ENCODE data around the gene GATA2. TPM values are rescaled to one million over a fixed set of nuclear protein-coding genes. Genes with fewer than 3 reads are reported as not detected.

Gene GATA2
- polyA plus RNA-seq, 3 donors: 0.07 to 0.36 TPM; not detected in 1

GRCh38 chr3:128461731-128462130 is 31.3 kb downstream of the GATA2 start:
- no peak for DNase-seq
- 80% methylated on average over 12 of the region's 12 CpGs for WGBS (ENCODE audit: insufficient coverage)
- Histone ChIP-seq H3K4me3 (replicated peaks in 1 of 3; ENCODE audit: low read depth in 2 of 3, low read length in 3 of 3) (no peak overlapping the region), H3K4me1 (ENCODE audit: control insufficient read depth in 1 of 2, insufficient read depth in 2 of 2, low read length in 2 of 2) (no peaks in the 10 kb centered on the region), H3K9me3 (replicated peaks in 1 of 2; ENCODE audit: control insufficient read depth in 1 of 2, insufficient read depth in 1 of 2, low read length in 2 of 2) (no peaks in the 10 kb centered on the region), H2AFZ (ENCODE audit: insufficient read depth, low read depth, low read length, poor library complexity, severe bottlenecking) (no peak overlapping the region), H3K27ac (ENCODE audit: low read depth in 1 of 2, low read length in 2 of 2) (no peak overlapping the region), H4K20me1 (ENCODE audit: insufficient read depth, low read length) (no peaks in the 10 kb centered on the region), H3K4me2 (replicated peaks; ENCODE audit: extremely low read depth, low read length, poor library complexity, severe bottlenecking) (no peak overlapping the region), H3K9ac (ENCODE audit: insufficient read depth, low read length, poor library complexity, severe bottlenecking) (no peak overlapping the region), H3K27me3 (ENCODE audit: control insufficient read depth in 2 of 2, insufficient read depth in 2 of 2, low read length in 2 of 2) (no peaks in the 10 kb centered on the region), H3K79me2 (ENCODE audit: insufficient read depth, low read length) (no peaks in the 10 kb centered on the region), H3K36me3 (replicated peaks in 1 of 2; ENCODE audit: control insufficient read depth in 1 of 2, insufficient read depth in 2 of 2, low read length in 2 of 2) (no peaks in the 10 kb centered on the region)
- peaks cover 7 to 31% (median 15%) of the 10 kb centered on the region in 3 donors for H3K27me3 Mint-ChIP-seq (ENCODE audit: low read depth in 3 of 3)
- H3K9me3 Mint-ChIP-seq: no peaks in the 10 kb centered on the region
- H3K4me3 Mint-ChIP-seq: no peak overlapping the region
- TF ChIP-seq CTCF (IDR thresholded peaks at IDR 0.05): no peak
- H3K36me3 Mint-ChIP-seq: no peaks in the 10 kb centered on the region
- intact Hi-C loops (cut with micrococcal nuclease): no loop called here
- H3K4me1 Mint-ChIP-seq: no peaks in the 10 kb centered on the region
- no peak overlapping the region for H3K27ac Mint-ChIP-seq

- H3K4me1 ChIP-seq (ENCODE audit: control insufficient read depth in 1 of 2, insufficient read depth in 2 of 2, low read length in 2 of 2): no peaks in the 10 kb centered on the region
- DNase-seq: no peak
- no peak overlapping the region for H2AFZ ChIP-seq (ENCODE audit: insufficient read depth, low read depth, low read length, poor library complexity, severe bottlenecking)
- no peak overlapping the region for H3K4me3 ChIP-seq (replicated peaks in 1 of 3; ENCODE audit: low read depth in 2 of 3, low read length in 3 of 3)
- TF ChIP-seq CTCF (IDR thresholded peaks at IDR 0.05): no peak
- H3K4me2 ChIP-seq (replicated peaks; ENCODE audit: extremely low read depth, low read length, poor library complexity, severe bottlenecking): no peak overlapping the region
- Mint-ChIP-seq H3K27me3 (ENCODE audit: low read depth in 3 of 3) (peaks cover 17 to 39% (median 25%) of the 10 kb centered on the region in 3 donors), H3K36me3 (no peaks in the 10 kb centered on the region), H3K4me1 (no peaks in the 10 kb centered on the region), H3K9me3 (peaks cover 0 to 3% (median 0%) of the 10 kb centered on the region in 7 donors), H3K4me3 (no peak overlapping the region), H3K27ac (peak overlapping the region in 1 of 7 donors; percentile 19)
- no peaks in the 10 kb centered on the region for H3K79me2 ChIP-seq (ENCODE audit: insufficient read depth, low read length)
- peaks cover 0 to 12% of the 10 kb centered on the region in 2 donors for H3K27me3 ChIP-seq (ENCODE audit: control insufficient read depth in 2 of 2, insufficient read depth in 2 of 2, low read length in 2 of 2)
- WGBS (ENCODE audit: insufficient coverage): 95% methylated on average over 9 of the region's 9 CpGs
- H3K9ac ChIP-seq (ENCODE audit: insufficient read depth, low read length, poor library complexity, severe bottlenecking): no peak overlapping the region
- H3K27ac ChIP-seq (ENCODE audit: low read depth in 1 of 2, low read length in 2 of 2): no peak overlapping the region
- intact Hi-C loops (cut with micrococcal nuclease): no loop called here
- no peaks in the 10 kb centered on the region for H3K9me3 ChIP-seq (replicated peaks in 1 of 2; ENCODE audit: control insufficient read depth in 1 of 2, insufficient read depth in 1 of 2, low read length in 2 of 2)
- H3K36me3 ChIP-seq (replicated peaks in 1 of 2; ENCODE audit: control insufficient read depth in 1 of 2, insufficient read depth in 2 of 2, low read length in 2 of 2): no peaks in the 10 kb centered on the region
- H4K20me1 ChIP-seq (ENCODE audit: insufficient read depth, low read length): no peaks in the 10 kb centered on the region
Measured at GRCh38 chr3:128459461-128459820, 33.6 kb downstream of the GATA2 start.

Measured in CD14-positive monocyte (primary cell).